ENCODE data around the gene PRKAG2.

DNA sequence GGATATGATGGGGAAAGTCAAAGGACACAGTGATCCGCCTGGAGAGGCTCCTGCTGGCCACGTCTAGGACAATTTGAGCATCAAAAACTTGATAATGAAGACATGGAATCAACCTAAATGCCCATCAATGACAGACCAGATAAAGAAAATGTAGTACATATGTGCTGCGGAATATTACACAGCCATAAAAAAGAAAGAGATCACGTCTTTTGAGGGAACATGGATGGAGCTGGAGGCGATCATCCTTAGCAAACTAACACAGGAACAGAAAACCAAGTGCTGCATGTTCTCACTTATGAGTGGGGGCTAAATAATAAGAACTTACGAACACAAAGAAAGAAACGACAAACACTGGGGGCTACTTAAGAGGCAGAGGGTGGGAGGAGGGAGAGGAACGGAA, 124.9 kb downstream of the PRKAG2 start:
- TF ChIP-seq, protein P1, sequence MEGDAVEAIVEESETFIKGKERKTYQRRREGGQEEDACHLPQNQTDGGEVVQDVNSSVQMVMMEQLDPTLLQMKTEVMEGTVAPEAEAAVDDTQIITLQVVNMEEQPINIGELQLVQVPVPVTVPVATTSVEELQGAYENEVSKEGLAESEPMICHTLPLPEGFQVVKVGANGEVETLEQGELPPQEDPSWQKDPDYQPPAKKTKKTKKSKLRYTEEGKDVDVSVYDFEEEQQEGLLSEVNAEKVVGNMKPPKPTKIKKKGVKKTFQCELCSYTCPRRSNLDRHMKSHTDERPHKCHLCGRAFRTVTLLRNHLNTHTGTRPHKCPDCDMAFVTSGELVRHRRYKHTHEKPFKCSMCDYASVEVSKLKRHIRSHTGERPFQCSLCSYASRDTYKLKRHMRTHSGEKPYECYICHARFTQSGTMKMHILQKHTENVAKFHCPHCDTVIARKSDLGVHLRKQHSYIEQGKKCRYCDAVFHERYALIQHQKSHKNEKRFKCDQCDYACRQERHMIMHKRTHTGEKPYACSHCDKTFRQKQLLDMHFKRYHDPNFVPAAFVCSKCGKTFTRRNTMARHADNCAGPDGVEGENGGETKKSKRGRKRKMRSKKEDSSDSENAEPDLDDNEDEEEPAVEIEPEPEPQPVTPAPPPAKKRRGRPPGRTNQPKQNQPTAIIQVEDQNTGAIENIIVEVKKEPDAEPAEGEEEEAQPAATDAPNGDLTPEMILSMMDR (IDR thresholded peaks at IDR 0.05): no peak
- no peak for TF ChIP-seq POLR2A (IDR thresholded peaks at IDR 0.05)
- no peak for TF ChIP-seq POLR2AphosphoS5 (IDR thresholded peaks at IDR 0.05)

Data from transverse colon (tissue), 4 donors.